ENCODE results near the gene KCNK5. TPM values are rescaled to one million over a fixed set of nuclear protein-coding genes. Genes with fewer than 3 reads are reported as not detected.

The KCNK5 gene
- total and polyA plus RNA-seq, 2 donors (not counting 3 experiments of a cell fraction or from before 2014, with no cell fraction given): not detected

GRCh38 chr6:39221115-39221514 is 8.2 kb downstream of the KCNK5 start:
- Histone ChIP-seq H3K9ac (replicated peaks; ENCODE audit: extremely low read depth, insufficient read depth, low read length) (no peak overlapping the region), H3K4me3 (replicated peaks in 1 of 3; ENCODE audit: insufficient read depth in 1 of 3, low read depth in 1 of 3, low read length in 3 of 3) (no peak overlapping the region), H4K20me1 (replicated peaks; ENCODE audit: control insufficient read depth, extremely low read depth, insufficient read depth, low read length) (no peaks in the 10 kb centered on the region), H3K9me3 (replicated peaks; ENCODE audit: control insufficient read depth, insufficient read depth, low read length) (no peaks in the 10 kb centered on the region), H2AFZ (ENCODE audit: low read depth, low read length) (no peak overlapping the region), H3K4me1 (ENCODE audit: control insufficient read depth, extremely low read depth, insufficient read depth, low read length) (no peaks in the 10 kb centered on the region), H3K27me3 (ENCODE audit: control insufficient read depth in 2 of 2, insufficient read depth in 2 of 2, low read length in 2 of 2) (peaks cover 0 to 2% of the 10 kb centered on the region in 2 experiments), H3K9me1 (replicated peaks; ENCODE audit: control insufficient read depth, extremely low read depth, insufficient read depth, low read length) (no peaks in the 10 kb centered on the region), H3K36me3 (ENCODE audit: control insufficient read depth in 2 of 2, extremely low read depth in 1 of 2, insufficient read depth in 2 of 2, low read length in 2 of 2) (no peaks in the 10 kb centered on the region), H3K79me2 (ENCODE audit: control insufficient read depth, insufficient read depth, low read length) (no peaks in the 10 kb centered on the region), H3K4me2 (ENCODE audit: insufficient read depth, low read length) (no peak overlapping the region), H3K27ac (ENCODE audit: insufficient read depth, low read depth, low read length) (no peak overlapping the region)
- POLR2A ChIA-PET: no interaction called here
- intact Hi-C loops (cut with micrococcal nuclease): no loop called here
- TF ChIP-seq EZH2 (IDR thresholded peaks at IDR 0.05; ENCODE audit: borderline replicate concordance, low read depth, low read length, severe bottlenecking): no peak
- no peak for TF ChIP-seq MYC (IDR thresholded peaks at IDR 0.05; ENCODE audit: low read depth, low read length)
- no peak for TF ChIP-seq GATA2 (IDR thresholded peaks at IDR 0.05; ENCODE audit: insufficient read depth, insufficient read length, low read depth, low read length)
- no peak for TF ChIP-seq FOS (IDR thresholded peaks at IDR 0.05; ENCODE audit: borderline replicate concordance, insufficient read depth, low read length)
- TF ChIP-seq CTCF (IDR thresholded peaks at IDR 0.05; ENCODE audit: extremely low read depth in 1 of 2, insufficient read depth in 1 of 2, low read depth in 1 of 2, low read length in 2 of 2): no peak
- TF ChIP-seq MAX (IDR thresholded peaks at IDR 0.05; ENCODE audit: insufficient read depth, insufficient read length): no peak
- no peak for TF ChIP-seq POLR2A (IDR thresholded peaks at IDR 0.05; ENCODE audit: low read depth, low read length)
- no peak for TF ChIP-seq POLR2AphosphoS5 (IDR thresholded peaks at IDR 0.05; ENCODE audit: insufficient read depth, low read depth, low read length)
- no peak for TF ChIP-seq JUN (IDR thresholded peaks at IDR 0.05; ENCODE audit: borderline replicate concordance, insufficient read depth, insufficient read length, low read depth)
- BruUV-seq (replicated peaks): no TSS peak
- FAIRE-seq (no peak), DNase-seq (ENCODE audit: low read depth, low spot score) (no peak)
- dilution Hi-C loops (cut with MboI; ENCODE audit: extremely low pct_ligation_motif_present, low sequenced_read_pairs): no loop called here
- CTCF ChIA-PET: interaction anchor here (1.3 kb wide), 1 partner anchor 8 kb away, joined by 3 read pairs; no protein-coding TSS in a partner anchor
